CD4-positive, alpha-beta T cell treated with Interleukin-6 for 4 hours (primary cell): ENCODE measurements around the gene AUTS2.
A peak's percentile ranks its signal among the peaks of the same experiment; 100 is the strongest.

Experiments used
- DNase-seq: peaks from one replicate; pipeline ENCODE4 v3.0.0-alpha.2; 2020; ENCODE audit warnings: mixed read lengths

AUTS2 gene

DNA sequence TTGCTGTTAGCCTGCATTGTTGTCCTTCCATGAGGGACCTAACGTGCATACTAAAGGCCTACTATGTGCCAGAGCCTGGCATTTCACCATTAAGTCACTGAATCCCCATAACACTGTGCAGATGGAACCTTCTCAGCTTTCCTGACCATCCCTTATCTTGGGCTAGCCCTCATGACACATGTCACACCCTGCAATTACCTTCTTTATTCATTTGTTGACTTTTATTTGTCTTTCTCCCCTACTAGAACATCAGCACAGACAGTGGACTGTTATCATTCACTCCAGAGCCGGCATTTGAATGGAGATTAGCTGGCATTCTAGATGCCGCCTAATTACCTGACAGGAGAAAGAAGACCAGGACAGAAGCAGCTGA lies 1062.5 kb downstream of the AUTS2 start:
- DNase-seq = no peak

DNA sequence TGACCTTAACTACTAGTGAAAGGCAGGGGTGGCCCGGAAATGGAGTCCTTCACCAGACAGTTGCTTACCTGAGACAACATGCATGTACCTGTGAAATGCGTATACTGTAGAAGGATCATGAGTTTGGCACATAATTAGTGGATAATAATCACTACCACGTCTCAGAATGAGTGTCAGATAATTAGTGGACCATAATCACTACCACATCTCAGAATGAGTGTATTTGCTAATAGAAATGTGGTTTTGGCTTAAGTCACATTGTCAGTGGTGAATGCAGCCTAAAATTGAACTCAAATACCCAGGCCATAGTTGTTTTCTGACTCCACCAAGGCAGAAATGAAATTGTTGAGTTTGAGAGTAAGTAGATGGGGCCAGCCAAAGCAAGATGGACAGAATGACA lies 1065.4 kb downstream of the AUTS2 start:
- no peak for DNase-seq

DNA sequence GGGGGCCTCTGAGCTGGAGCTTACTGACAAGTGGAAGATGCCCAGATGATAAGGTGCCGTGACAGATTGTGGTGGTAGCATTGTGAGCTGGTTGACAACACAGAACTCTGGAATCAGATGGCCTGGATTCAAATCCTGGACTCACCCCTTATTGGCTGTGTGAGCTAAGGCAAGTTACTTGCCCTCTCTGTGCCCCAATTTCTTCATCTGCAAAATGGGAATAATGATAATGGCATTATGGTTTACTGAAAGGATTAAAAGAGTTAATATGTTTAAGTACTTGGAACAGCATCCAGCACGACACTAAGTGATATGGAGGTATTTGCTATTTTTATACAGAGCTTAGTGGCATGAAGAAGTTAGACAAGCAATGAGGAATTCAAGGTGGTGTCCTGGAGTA lies 1067.7 kb downstream of the AUTS2 start:
- no peak for DNase-seq

DNA sequence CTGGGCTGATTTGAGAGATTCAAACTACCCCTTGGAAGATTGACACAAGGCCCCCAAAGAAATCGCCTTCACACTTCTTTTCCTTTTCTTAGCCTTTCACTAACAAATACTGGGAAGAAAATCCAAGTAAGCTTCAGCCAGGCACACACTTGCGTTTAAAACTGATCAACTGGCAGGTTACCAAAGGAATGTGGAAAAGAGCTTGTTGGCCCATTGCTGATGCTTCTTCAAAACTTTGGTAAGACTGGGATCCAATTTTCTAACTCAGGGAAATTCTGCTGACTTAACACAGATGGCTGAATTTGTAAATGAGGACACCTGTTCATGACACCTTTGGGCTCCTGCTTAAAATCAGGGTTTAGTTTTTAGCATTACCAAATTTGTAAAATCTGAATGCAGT lies 1069.1 kb downstream of the AUTS2 start:
- no peak for DNase-seq

DNA sequence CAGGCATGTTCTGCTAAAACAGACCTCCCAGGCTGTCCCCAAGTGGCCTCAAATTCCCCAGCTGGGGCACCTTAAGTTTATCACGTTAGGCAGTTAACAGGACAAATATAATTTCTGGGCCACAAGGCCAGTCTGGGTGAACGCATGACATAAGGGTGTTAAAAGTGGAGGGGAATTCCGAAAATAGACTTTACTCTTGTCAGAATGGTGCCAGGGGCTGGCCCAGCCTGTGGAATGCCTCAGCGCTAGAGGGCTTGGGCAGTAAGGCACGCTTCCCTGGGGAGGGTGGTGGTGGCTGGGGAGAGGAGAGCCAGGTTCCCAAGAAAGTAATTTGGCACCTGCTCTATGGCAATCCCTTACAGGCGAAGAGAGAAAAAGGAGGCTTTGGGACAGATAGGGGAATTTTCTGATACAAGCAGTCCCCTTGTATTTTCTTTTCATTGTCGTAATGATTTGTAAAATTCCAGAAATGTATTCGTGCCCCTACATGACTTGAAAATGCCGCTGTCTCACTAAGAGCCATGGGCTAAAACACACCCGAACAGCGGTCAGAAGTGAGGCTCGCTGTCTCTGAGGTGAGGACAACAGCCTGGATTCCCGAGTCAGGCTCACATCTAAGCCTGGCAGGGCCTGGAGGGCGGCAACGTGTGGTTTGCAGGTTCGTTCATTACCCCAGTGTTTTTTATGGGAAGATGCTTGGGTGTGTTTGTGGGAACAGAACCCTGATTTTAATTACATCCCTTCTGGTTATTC lies 1070.5 kb downstream of the AUTS2 start:
- DNase-seq = no peak

DNA sequence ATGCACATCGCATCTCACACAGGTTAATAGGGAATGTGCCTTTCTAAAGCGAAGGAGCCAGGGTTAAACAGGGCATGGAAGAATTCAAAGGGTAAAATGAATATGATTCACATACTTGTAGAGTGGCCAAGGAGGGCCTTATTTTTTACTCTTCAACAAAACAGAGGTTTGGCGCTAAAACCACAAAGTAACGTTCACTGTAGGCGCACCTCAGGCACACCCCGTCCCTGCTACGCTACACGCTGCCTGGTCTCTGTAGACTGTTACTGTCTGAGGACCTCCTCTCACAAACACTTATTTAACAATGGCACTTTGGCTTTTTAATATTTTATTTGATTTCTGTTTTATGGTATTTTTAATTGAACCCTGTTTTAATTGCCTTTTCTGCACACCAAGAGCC lies 1071.6 kb downstream of the AUTS2 start:
- peak; percentile 43 for DNase-seq

DNA sequence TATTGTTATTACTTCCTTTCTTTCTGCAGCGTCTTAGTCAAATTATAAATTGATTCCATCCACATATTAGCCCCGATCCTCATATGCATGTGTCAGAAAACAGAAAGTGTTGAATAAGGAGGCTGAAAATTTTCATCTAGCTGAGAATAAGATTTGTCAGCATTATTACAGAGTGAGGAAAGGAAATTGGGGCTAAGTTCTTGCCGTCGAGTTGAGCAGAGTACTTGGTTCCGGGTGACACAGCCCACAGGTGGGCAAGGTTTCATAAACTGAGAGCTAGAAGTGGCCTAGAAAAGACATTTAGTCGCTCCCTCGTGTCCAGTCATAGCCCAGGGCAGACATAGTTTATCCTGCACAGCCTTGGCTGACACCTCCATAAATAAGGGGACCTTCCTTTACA lies 1072.0 kb downstream of the AUTS2 start:
- DNase-seq = no peak

DNA sequence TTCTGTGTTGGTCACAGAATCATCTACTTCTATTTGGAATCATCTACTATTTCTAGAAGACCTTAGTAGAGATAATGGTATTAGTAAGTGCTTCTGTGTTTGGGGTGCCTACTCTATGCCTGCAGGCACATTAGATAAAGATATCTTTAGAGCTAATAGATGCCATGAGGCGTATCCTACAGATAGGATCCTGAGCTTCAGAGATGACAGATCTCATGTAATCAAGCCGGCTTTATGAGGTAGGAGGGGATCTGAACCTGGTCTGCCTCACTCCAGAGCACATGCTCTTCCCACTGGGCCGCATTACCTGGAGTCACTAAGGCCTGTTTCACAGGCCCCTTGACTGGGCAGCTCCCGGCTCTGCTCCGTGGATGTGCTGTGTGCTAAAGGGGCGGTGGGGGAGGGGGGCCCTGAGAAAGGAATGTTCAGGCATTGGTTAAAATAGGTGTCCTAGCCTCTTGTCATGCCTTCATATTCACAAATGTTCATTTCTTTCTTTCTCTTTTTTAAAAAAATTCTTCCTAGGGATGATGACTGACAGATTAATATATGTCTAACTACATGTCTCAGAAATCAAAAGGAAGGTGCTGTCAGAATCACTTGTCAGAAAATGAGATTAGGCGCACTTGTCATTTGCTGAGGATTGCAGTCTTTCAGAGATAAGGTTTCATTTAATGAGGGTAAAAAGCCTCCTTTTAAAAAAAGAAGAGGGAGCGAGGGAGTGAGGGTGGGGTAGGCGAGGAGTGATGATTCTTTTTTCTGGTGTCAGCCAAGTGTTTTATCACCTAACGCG lies 1075.7 kb downstream of the AUTS2 start:
- DNase-seq = no peak

DNA sequence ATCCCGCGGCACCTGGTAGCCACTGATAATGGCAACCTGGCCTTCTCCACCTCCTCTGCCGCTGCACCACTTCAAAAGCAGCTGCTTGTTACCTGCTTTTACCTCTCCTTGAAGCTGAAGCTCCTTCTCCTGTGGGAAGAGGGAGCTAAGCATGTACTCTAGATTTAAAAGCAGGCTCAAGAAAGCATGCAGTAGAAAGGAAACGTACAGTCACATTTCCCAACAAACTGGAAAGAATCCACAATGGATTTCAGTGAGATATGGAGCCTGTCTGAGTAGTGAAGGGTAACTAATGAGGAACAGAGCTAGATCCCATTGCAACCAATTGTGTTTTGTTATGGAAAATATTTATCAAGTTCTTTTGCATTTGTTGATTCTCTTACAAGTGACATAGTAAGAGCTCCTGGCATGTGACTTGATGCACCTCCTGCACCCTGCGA lies 1076.3 kb downstream of the AUTS2 start:
- no peak for DNase-seq

DNA sequence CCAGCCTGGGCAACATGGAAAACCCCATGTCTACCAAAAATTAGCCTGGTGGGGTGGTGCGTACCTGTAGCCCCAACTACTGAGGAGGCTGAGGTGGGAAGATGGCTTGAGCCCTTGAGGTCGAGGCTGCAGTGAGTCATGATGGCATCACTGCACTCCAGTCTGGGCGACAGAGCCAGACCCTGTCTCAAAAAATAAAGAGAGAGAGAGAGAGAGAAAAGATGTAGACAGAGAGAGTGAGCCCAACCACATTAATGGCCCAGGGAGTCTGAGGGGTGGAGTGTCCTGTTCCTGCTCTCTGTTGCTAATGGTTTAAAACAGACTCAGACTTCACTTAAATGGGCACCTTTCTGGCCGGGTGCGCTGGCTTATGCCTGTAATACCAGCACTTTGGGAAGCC lies 1078.0 kb downstream of the AUTS2 start:
- DNase-seq = no peak

DNA sequence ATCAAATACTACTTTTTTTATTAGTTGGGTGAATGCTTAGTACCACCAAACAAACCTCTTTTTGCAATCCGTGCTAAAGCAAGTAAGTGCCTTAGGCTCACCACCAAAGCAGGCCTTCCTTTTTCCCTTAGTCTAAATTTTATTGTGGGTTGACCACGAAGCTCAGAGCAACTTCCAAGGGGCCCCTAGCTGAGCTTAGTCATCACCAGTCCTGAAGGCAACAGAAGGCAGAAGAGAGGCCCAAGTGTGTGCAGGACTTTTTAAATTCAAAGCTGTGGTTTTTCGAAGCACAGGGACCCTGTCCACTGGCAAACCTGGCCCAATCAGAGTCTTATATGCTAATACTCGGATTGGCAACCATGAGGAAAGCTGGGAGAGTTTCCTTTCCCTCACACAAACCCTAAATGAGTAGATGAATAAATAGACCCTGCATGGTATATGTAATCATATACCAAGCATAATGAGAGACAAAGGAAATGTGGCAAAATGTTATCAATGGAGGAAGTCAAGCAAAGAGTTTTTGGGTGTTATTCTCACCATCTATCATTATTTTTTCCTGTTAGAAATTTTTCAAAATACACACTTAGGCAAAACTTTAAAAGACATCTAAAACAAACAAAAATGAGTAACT lies 1080.5 kb downstream of the AUTS2 start:
- DNase-seq = peak; percentile 19

DNA sequence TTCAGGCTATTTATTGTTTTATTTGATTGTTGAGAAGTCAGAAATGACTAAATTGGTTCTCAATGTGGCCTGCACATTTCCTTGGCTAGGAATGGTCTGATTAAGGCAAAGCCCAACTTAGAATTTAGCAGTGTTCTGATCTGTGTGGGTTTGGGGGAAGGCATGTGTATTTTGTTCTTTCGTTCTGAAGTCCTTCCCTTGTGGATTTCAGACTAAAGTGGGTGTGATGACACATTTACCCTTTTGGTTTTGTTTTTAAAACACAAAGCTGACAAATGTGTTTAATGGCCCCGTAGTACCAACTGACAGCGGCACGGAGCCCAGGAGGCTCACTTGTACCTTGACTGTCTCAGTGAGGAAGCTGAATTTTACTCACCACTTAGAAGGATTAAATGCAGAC lies 1081.4 kb downstream of the AUTS2 start:
- peak; percentile 31 for DNase-seq

DNA sequence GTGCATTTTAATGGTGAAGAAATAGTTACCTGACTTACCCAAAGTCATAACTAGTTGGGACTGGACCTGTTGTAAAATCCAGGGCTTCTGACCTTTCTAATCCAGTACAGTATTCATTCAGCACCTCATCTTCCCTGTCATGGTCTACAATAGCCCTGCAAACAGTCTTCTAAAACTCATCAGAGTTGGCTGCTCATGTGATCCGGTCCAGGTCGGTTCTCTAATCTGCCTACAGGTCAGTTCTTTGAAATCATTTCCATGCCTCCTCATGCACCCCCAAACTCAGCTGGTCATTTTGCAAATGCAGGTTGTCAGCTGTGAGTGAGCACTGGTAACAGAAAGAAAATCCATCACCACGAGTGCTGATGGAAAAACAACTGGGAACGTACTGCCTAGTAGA lies 1082.0 kb downstream of the AUTS2 start:
- no peak for DNase-seq

DNA sequence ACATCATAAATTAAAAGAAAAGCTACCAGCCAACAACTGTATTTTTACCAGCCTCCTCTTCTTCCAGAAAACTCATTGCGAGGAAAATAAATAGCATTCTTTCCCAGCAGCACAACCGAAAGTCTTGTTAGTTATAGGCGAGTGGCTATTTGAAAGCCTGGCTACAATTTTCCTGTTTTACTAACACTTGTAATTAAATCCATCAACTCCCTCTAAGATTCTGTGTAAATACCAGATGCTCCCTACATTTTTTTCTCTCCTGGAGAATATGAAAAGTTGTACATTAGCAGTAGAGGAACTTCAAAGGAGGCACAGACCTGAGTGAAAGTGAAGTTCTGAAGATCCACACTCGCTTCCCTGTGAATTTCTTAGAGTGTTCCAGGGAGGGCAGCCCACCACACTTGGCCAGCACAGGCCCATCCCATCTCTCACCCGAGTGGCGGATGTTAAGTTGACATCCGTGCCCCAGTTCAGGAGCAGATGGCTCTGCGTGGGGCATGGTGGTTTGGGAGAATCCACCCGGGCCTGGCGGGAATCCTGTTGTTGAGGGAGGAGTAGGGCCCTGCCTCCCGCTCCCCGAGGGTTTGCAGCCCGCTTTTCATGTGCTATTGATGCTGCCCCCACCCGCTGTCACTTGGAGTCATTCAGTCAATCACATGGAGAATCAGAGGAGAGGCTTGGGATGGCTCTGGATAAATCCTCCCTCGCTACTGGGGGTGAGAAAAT lies 1082.6 kb downstream of the AUTS2 start:
- no peak for DNase-seq

DNA sequence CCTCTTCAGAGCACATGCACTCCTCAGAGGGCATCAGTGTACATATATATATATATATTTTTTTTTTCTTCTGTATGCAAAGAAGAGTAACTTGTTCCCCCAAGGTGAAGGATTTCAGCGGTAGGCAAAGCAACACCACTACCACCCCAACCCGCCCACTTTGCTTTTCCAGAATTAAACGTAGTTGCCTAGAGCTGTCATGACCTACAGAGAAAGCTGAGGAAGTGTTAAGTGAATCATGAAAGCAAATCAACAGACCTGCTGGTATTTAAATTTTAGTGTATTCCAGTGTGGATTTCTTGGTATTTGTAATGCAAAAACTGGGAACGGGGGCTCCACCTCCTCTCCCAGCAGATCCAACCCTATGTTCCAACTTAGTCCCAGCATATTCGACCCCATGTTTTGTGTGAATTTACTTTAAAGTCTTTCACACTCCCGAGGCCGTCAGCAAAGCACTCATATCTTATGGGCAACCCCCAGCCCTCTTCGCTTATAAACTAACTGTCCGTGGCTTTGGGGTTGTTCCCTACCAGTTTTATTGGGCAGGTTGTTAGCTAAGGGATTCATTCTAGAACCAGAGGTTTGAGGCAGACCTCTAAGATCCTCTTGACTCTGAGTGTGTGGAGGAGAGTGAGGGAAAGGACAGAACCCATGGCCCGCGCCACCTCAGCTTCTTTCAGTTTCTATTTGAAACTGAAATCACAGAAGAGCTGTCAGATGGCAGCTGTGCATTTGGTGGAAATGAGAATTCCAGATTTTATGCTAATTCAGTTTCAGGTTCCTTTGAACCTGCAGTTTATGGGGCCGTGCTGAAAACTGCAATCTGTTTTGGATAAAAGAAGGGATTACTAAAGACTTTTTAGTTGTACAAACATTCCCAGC lies 1083.4 kb downstream of the AUTS2 start:
- peak; percentile 25 for DNase-seq

DNA sequence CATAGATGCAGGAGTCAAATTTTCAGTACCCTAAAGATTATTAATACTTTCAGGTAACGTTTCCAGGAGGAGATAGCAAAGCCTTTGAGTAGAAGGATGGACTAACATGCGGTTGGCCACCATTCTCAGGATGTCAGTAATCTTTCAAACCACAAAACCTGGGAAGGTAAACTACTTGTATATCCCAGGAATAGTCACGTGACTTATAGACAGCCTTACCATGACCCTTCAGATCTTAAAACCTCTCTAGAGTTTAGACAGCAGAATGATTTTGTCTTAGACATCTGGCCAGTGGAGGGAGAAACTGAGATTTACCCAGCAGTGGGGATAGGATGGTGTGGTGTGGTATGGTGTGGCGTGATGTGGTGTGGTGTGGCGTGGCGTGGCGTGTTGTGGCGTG lies 1085.9 kb downstream of the AUTS2 start:
- no peak for DNase-seq

DNA sequence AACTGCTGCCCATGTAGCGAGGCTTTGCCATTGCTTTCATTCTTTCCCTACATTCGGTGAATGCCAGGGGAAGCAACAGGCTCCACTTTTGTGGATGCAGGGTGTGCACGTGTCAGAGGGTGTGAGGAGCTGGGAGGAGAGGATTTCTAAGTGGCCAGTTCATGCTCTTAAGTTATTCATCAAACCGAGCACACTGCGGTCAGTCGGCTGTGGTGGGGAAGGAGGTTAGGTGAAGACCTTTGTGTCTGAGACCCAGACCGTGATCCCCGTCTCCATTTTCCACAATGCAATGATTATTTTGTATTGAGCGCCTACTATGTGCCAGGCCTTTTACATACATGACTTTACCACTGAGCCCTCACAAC lies 1095.0 kb downstream of the AUTS2 start:
- DNase-seq = no peak

DNA sequence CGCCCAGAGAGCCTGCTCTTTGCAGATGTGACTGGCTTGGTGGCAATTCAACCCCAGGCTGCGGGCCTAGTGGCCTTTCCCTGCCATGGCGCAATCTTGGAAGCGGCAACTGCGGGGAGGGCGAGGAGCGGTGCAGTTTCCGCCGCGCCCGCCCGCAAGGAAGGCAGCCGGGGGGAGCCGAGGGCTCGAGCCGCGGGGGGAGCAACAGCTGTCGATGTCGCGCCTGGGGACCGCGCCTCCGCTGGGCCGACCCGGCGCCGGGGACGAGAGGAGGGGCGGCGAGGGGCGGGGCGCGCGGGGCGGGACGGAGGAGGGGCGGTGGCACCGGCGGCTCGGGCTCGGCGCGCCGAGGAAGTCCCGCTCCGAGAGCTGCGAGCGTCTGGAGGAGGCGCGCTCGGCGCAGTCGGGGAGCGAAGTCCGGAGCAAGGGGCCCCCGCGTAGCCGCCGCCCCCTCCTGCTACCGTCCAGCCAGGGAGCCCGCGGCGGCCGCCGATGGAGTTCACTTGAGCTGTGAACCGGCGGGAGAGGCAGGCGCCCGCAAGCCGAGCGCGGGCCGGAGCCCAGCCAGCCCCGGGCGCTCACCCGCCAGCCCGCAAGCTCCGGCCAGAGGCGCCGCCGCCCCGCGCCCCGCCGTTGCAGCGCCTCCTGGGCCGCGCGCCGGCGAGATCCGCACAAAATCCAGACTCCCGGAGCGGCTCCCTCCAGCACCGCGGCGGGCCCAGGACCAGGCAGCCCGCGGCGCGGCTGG lies 1095.6 kb downstream of the AUTS2 start:
- DNase-seq = peak; percentile 74

DNA sequence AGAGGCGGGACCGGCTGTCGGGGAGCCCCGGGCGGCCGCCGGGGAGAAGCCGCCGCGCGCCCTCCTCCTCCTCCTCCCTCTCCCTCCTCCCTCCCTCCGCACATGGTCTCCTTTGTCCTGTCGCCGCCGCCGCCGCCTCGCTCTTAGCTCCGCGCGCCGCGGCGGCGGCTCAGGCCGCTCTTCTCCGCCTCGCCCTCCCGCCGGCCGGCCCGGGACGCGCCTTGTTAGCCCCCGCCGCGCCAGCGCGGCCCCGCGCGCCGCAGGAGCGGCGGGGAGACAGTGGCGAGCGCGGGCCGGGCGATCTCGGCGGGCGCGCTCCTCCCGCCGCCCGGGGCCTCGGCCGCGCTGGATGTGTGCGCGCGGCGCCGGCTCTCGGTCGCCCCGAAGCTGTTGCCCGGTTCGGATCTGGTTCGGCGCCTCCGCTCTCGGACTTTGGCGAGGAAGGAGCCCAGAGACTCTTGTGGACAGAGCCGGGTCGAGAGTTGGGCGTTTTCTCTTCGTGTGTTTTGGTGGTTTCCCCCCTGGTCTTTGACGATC lies 1096.2 kb downstream of the AUTS2 start:
- peak; percentile 33 for DNase-seq

DNA sequence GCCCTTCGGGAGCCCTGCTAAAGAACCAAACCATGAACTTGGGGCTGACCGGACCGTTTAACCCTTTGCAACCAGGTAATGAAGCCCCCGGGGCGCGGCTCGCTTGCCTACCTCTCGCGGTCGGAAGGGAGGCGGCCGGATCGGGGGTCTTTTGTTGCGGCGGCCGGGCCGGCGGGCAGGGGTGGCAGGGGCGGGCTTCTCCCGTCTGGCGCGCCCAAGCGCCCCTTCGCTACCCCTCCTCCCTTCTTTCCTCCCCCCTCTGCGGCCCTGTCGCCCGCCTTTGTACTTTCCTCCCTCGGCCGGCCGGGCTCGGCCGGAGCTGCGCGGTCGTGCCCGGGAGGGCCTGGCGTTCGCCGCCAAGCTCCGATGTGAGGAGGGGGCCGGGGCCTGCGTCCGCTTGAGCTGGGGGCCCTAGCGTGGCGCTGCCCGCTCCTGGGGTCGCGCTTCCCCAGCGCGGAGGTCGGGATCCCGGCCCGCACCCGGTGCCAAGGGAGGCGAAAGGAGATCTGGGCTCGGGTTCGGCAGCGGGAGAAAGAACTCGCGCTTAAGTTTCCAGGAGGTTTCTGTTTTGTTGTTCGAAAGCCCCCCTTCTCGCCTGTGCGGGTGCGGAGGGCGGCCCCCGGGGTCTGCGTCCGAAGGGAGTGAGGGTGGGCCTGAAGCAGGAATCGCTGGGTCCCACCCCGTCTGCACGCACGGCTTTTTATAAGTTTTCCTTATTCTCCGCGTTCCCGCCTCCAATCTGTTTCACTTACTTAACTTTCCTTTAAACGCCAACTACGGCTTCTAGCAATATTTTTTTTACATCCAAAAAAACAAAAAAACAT lies 1096.9 kb downstream of the AUTS2 start:
- no peak for DNase-seq

DNA sequence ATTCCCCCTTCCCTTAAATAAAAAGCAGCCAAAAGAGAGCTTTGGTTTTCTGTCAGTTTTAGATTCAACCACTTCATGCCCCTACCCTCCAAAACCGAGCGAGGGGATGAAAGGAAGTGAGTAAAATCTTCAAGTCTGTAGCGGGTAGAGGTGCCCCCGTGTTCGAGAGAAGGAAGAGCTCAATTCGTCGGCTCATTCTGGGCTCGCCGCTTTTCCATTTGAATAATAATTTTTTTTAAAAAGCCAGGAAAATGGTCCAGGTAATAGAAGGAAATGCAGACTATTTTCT lies 1097.5 kb downstream of the AUTS2 start:
- DNase-seq = peak; percentile 26
